Measurements from ENCODE around the gene SLC29A3. TPM values are rescaled to one million over a fixed set of nuclear protein-coding genes. Genes with fewer than 3 reads are reported as not detected.
A peak's percentile ranks its signal among the peaks of the same experiment; 100 is the strongest.

Gene SLC29A3
- total RNA-seq, 1 donor from 2014 or later, result 0.53 TPM

DNA sequence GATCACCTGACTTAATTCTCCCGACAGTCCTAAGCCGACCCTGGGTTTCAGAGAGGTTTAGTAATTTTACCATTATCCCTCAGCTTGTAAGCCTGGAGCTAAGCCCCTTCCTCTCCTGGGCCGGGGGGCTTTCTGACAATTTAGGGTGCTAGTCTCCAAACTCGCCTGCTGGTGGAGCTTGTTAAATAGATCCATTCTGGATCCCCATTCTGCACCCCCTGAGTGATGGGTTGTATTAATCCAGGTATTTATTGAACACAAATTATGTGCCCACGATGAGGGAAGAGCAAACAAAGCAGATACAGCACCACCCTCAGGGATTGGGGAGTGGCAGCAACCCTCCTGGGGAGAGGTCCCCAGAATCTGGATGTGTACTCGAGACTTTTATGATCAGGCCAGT is 1.3 kb upstream of the SLC29A3 start:
- DNase-seq (ENCODE audit: low read depth) (no peak), FAIRE-seq (no peak)
- Histone ChIP-seq H3K27me3 (ENCODE audit: control insufficient read depth, insufficient read depth, low read length) (no peaks in the 10 kb centered on the region), H3K36me3 (ENCODE audit: control insufficient read depth, insufficient read depth, low read length) (no peaks in the 10 kb centered on the region), H3K4me3 (ENCODE audit: low read depth, low read length) (no peak overlapping the region)
- TF ChIP-seq, protein P1, sequence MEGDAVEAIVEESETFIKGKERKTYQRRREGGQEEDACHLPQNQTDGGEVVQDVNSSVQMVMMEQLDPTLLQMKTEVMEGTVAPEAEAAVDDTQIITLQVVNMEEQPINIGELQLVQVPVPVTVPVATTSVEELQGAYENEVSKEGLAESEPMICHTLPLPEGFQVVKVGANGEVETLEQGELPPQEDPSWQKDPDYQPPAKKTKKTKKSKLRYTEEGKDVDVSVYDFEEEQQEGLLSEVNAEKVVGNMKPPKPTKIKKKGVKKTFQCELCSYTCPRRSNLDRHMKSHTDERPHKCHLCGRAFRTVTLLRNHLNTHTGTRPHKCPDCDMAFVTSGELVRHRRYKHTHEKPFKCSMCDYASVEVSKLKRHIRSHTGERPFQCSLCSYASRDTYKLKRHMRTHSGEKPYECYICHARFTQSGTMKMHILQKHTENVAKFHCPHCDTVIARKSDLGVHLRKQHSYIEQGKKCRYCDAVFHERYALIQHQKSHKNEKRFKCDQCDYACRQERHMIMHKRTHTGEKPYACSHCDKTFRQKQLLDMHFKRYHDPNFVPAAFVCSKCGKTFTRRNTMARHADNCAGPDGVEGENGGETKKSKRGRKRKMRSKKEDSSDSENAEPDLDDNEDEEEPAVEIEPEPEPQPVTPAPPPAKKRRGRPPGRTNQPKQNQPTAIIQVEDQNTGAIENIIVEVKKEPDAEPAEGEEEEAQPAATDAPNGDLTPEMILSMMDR (IDR thresholded peaks at IDR 0.05; ENCODE audit: insufficient read depth, low read length, severe bottlenecking), result no peak

DNA sequence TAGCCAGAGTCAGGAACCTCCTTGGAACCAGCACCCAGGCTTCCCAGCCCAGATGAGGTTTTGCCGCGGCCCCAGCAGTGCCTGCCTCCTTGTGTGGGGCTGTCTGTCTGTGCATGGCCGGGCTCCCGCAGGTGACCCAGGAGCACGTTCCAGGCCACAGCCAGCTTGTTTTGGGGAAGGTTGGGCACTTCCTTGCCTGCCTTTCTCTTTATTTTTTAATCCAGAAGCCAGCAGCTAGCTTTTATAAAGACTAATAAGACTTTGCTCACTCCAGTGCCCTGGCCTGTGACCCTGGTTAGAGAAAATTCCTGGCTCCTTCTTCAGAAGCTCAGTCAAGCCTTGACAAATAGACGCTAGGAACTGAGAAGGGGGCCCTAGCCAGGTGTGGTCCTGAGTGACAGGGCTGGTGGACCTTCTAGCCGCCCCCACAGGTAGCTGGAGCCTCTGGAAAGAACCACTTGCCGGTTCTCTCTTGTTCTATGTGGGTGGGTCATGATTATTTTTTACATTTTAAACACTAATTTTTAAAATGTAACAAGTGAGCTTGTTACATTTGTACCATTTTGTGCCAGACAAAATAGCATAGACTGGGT is 837 bp downstream of the SLC29A3 start:
- Histone ChIP-seq H3K36me3 (ENCODE audit: control insufficient read depth, insufficient read depth, low read length) (no peaks in the 10 kb centered on the region), H3K4me3 (ENCODE audit: low read depth, low read length) (peak overlapping the region; percentile 57), H3K27me3 (ENCODE audit: control insufficient read depth, insufficient read depth, low read length) (no peaks in the 10 kb centered on the region)
- DNase-seq (ENCODE audit: low read depth) (no peak), FAIRE-seq (no peak)
- TF ChIP-seq, protein P1 (IDR thresholded peaks at IDR 0.05; ENCODE audit: insufficient read depth, low read length, severe bottlenecking), result no peak

DNA sequence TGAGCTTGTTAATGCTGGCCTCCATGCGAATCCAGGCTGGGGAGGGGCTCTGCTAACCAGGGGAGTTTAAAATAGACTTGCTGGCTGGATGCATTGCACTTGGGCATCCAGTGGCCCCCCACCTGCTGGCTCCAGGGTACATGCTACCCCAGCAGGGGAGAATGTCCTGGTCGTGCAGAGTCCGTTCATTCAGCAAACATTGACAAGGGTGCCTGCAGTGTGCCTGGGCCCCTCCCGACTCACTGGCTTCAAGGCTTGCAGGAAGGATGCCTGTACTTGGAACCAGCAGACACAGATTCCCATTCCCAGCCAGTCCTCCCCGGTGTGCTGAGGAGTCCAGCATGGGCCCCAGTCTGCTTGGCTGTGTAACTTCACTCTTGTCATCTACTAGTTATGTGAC is 1.5 kb downstream of the SLC29A3 start:
- FAIRE-seq, result no peak
- TF ChIP-seq, protein P1 (IDR thresholded peaks at IDR 0.05; ENCODE audit: insufficient read depth, low read length, severe bottlenecking), result no peak
- no peaks in the 10 kb centered on the region for H3K27me3 ChIP-seq (ENCODE audit: control insufficient read depth, insufficient read depth, low read length)
- DNase-seq (ENCODE audit: low read depth), result no peak
- H3K36me3 ChIP-seq (ENCODE audit: control insufficient read depth, insufficient read depth, low read length), result no peaks in the 10 kb centered on the region
- no peak overlapping the region for H3K4me3 ChIP-seq (ENCODE audit: low read depth, low read length)

- no peak for DNase-seq (ENCODE audit: low read depth)
- no peaks in the 10 kb centered on the region for H3K27me3 ChIP-seq (ENCODE audit: control insufficient read depth, insufficient read depth, low read length)
- H3K4me3 ChIP-seq (ENCODE audit: low read depth, low read length), result no peak overlapping the region
- FAIRE-seq, result no peak
- TF ChIP-seq, protein P1 (IDR thresholded peaks at IDR 0.05; ENCODE audit: insufficient read depth, low read length, severe bottlenecking), result no peak
- H3K36me3 ChIP-seq (ENCODE audit: control insufficient read depth, insufficient read depth, low read length), result no peaks in the 10 kb centered on the region
These were observed 2.3 kb downstream of the SLC29A3 start for GRCh38 chr10:71321386-71321785.

DNA sequence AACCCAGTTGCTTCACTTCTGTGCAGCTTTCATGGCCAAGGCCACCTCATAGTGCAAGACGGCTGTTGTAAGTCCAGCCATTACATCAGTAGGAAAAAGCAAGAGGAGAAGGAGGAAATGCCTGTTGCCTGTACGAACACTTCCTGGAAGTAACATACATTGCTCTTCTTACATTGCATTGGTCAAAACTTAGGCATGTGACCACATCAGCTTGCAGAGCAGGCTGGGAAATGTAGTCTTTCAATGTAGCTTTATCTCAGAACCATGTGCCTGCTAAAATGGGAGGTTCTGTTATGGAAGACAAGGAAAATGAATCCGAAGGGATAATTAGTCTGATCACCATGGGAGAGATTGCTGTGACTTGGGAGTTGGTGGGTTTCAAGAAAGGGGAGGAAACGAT is 4.3 kb downstream of the SLC29A3 start:
- TF ChIP-seq, protein P1 (IDR thresholded peaks at IDR 0.05; ENCODE audit: insufficient read depth, low read length, severe bottlenecking), result no peak
- H3K27me3 ChIP-seq (ENCODE audit: control insufficient read depth, insufficient read depth, low read length), result no peaks in the 10 kb centered on the region
- no peak overlapping the region for H3K4me3 ChIP-seq (ENCODE audit: low read depth, low read length)
- peak; percentile 56 for DNase-seq (ENCODE audit: low read depth)
- no peak for FAIRE-seq
- H3K36me3 ChIP-seq (ENCODE audit: control insufficient read depth, insufficient read depth, low read length), result no peaks in the 10 kb centered on the region

DNA sequence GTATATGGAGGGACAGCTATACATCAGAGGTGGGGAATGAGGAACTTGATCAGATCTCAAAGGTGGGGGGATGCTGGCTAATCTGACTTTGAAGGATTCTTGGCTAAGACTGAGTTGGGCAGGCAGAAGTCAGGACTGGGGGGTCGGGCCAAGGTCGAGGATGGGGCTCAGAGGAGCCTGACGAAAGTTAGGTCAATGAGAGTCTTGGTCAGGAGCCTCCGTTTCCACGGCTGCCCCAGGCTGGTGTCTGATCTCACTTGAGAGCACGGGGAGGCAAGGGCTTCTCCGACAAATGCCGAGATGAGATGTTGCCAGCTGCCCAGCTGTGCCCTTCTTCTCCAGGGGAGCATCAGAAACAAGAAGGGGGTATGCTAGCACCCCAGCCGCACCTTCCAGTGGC is 5.7 kb downstream of the SLC29A3 start:
- no peaks in the 10 kb centered on the region for H3K36me3 ChIP-seq (ENCODE audit: control insufficient read depth, insufficient read depth, low read length)
- no peak for FAIRE-seq
- DNase-seq (ENCODE audit: low read depth), result no peak
- TF ChIP-seq, protein P1 (IDR thresholded peaks at IDR 0.05; ENCODE audit: insufficient read depth, low read length, severe bottlenecking), result no peak
- H3K27me3 ChIP-seq (ENCODE audit: control insufficient read depth, insufficient read depth, low read length), result no peaks in the 10 kb centered on the region
- H3K4me3 ChIP-seq (ENCODE audit: low read depth, low read length), result no peak overlapping the region
